ENCODE data around the gene ASPHD2.

Gene ASPHD2

GRCh38 chr22:26418620-26419019 is 10.4 kb upstream of the ASPHD2 start:
- no peak overlapping the region for H2BK15ac ChIP-seq (ENCODE audit: low read length)
- no peak for DNase-seq (ENCODE audit: low spot score)
- H2BK12ac ChIP-seq (ENCODE audit: low read length) = no peak overlapping the region
- no peak overlapping the region for H4K91ac ChIP-seq (ENCODE audit: low read depth, low read length, poor library complexity)
- H3K9me3 ChIP-seq (replicated peaks in 1 of 2; ENCODE audit: control insufficient read depth in 2 of 2, insufficient read depth in 1 of 2, low read depth in 1 of 2, low read length in 2 of 2) = peaks cover 2 to 4% of the 10 kb centered on the region in 2 donors
- no peak overlapping the region for H2AFZ ChIP-seq (ENCODE audit: low read length)
- H3K27ac ChIP-seq (replicated peaks; ENCODE audit: low read length) = no peak overlapping the region
- WGBS, 2 donors (ENCODE audit: extremely low coverage in 2 of 2, insufficient read length in 2 of 2, insufficient replicate concordance in 1 of 2) = no CpG with 5 or more reads among the region's 3 CpGs
- H3K14ac ChIP-seq (ENCODE audit: low read length) = no peak overlapping the region
- no peak overlapping the region for H3K4ac ChIP-seq (ENCODE audit: low read length)
- H3K27me3 ChIP-seq (ENCODE audit: control insufficient read depth in 3 of 3, insufficient read depth in 3 of 3, low read depth in 1 of 3, low read length in 3 of 3) = peaks cover 0 to 19% (median 0%) of the 10 kb centered on the region in 3 experiments
- no peak overlapping the region for H4K8ac ChIP-seq (ENCODE audit: low read depth, low read length)
- H3K36me3 ChIP-seq (replicated peaks in 1 of 2; ENCODE audit: control insufficient read depth in 2 of 2, insufficient read depth in 2 of 2, low read length in 2 of 2) = no peaks in the 10 kb centered on the region
- no peak overlapping the region for H3K4me2 ChIP-seq (ENCODE audit: insufficient read depth, low read length, poor library complexity, severe bottlenecking)
- no peak overlapping the region for H2BK120ac ChIP-seq (ENCODE audit: low read depth, low read length)
- peaks cover 0 to 2% of the 10 kb centered on the region in 2 donors for H3K4me1 ChIP-seq (ENCODE audit: control insufficient read depth in 2 of 2, insufficient read depth in 1 of 2, low read depth in 1 of 2, low read length in 2 of 2)
- no peak overlapping the region for H3K23ac ChIP-seq (ENCODE audit: low read depth, low read length, poor library complexity)
- H3K4me3 ChIP-seq (ENCODE audit: low read length in 2 of 2) = no peak overlapping the region
- no peak overlapping the region for H2AK5ac ChIP-seq (ENCODE audit: low read depth, low read length)
- H3K9ac ChIP-seq (ENCODE audit: low read depth, low read length, poor library complexity) = no peak overlapping the region
- H3K18ac ChIP-seq (ENCODE audit: low read length) = no peak overlapping the region
- no peak overlapping the region for H2BK5ac ChIP-seq (ENCODE audit: low read length)
- H3K79me1 ChIP-seq (ENCODE audit: low read depth, low read length) = no peaks in the 10 kb centered on the region

GRCh38 chr22:26426924-26427323 is 2.1 kb upstream of the ASPHD2 start:
- H3K9me3 ChIP-seq (replicated peaks in 1 of 2; ENCODE audit: control insufficient read depth in 2 of 2, insufficient read depth in 1 of 2, low read depth in 1 of 2, low read length in 2 of 2) = peaks cover 2 to 4% of the 10 kb centered on the region in 2 donors
- peaks cover 19 to 23% of the 10 kb centered on the region in 2 donors for H3K4me1 ChIP-seq (ENCODE audit: control insufficient read depth in 2 of 2, insufficient read depth in 1 of 2, low read depth in 1 of 2, low read length in 2 of 2)
- no peaks in the 10 kb centered on the region for H3K79me1 ChIP-seq (ENCODE audit: low read depth, low read length)
- H2AK5ac ChIP-seq (ENCODE audit: low read depth, low read length) = no peak overlapping the region
- peaks cover 0 to 29% (median 10%) of the 10 kb centered on the region in 3 experiments for H3K27me3 ChIP-seq (ENCODE audit: control insufficient read depth in 3 of 3, insufficient read depth in 3 of 3, low read depth in 1 of 3, low read length in 3 of 3)
- H3K36me3 ChIP-seq (replicated peaks in 1 of 2; ENCODE audit: control insufficient read depth in 2 of 2, insufficient read depth in 2 of 2, low read length in 2 of 2) = no peaks in the 10 kb centered on the region
- H2BK12ac ChIP-seq (ENCODE audit: low read length) = no peak overlapping the region
- no peak overlapping the region for H3K4ac ChIP-seq (ENCODE audit: low read length)
- no peak overlapping the region for H2BK5ac ChIP-seq (ENCODE audit: low read length)
- H4K8ac ChIP-seq (ENCODE audit: low read depth, low read length) = no peak overlapping the region
- H3K4me3 ChIP-seq (ENCODE audit: low read length in 2 of 2) = no peak overlapping the region
- H3K18ac ChIP-seq (ENCODE audit: low read length) = no peak overlapping the region
- no peak overlapping the region for H3K14ac ChIP-seq (ENCODE audit: low read length)
- no peak overlapping the region for H3K27ac ChIP-seq (replicated peaks; ENCODE audit: low read length)
- no peak overlapping the region for H4K91ac ChIP-seq (ENCODE audit: low read depth, low read length, poor library complexity)
- H2AFZ ChIP-seq (ENCODE audit: low read length) = no peak overlapping the region
- no peak overlapping the region for H3K9ac ChIP-seq (ENCODE audit: low read depth, low read length, poor library complexity)
- no peak overlapping the region for H2BK120ac ChIP-seq (ENCODE audit: low read depth, low read length)
- H2BK15ac ChIP-seq (ENCODE audit: low read length) = no peak overlapping the region
- no peak for DNase-seq (ENCODE audit: low spot score)
- no peak overlapping the region for H3K23ac ChIP-seq (ENCODE audit: low read depth, low read length, poor library complexity)
- H3K4me2 ChIP-seq (ENCODE audit: insufficient read depth, low read length, poor library complexity, severe bottlenecking) = no peak overlapping the region

- WGBS, 2 donors (ENCODE audit: extremely low coverage in 2 of 2, insufficient read length in 2 of 2, insufficient replicate concordance in 1 of 2) = no CpG with 5 or more reads among the region's 50 CpGs
- Histone ChIP-seq H2BK15ac (ENCODE audit: low read length) (peak overlapping the region; percentile 41), H3K36me3 (replicated peaks in 1 of 2; ENCODE audit: control insufficient read depth in 2 of 2, insufficient read depth in 2 of 2, low read length in 2 of 2) (peaks cover 7 to 11% of the 10 kb centered on the region in 2 donors), H4K8ac (ENCODE audit: low read depth, low read length) (no peak overlapping the region), H3K27me3 (ENCODE audit: control insufficient read depth in 3 of 3, insufficient read depth in 3 of 3, low read depth in 1 of 3, low read length in 3 of 3) (peaks cover 0 to 29% (median 10%) of the 10 kb centered on the region in 3 experiments), H2AFZ (ENCODE audit: low read length) (peak overlapping the region; percentile 86), H2BK120ac (ENCODE audit: low read depth, low read length) (no peak overlapping the region), H3K14ac (ENCODE audit: low read length) (peak overlapping the region; percentile 9), H3K4me2 (ENCODE audit: insufficient read depth, low read length, poor library complexity, severe bottlenecking) (peak overlapping the region; percentile 48), H3K23ac (ENCODE audit: low read depth, low read length, poor library complexity) (peak overlapping the region; percentile 0), H3K18ac (ENCODE audit: low read length) (peak overlapping the region; percentile 80), H4K91ac (ENCODE audit: low read depth, low read length, poor library complexity) (no peak overlapping the region), H3K4ac (ENCODE audit: low read length) (no peak overlapping the region), H3K79me1 (ENCODE audit: low read depth, low read length) (peaks cover 6% of the 10 kb centered on the region), H2BK12ac (ENCODE audit: low read length) (no peak overlapping the region), H2BK5ac (ENCODE audit: low read length) (no peak overlapping the region), H3K27ac (replicated peaks; ENCODE audit: low read length) (no peak overlapping the region), H3K4me1 (ENCODE audit: control insufficient read depth in 2 of 2, insufficient read depth in 1 of 2, low read depth in 1 of 2, low read length in 2 of 2) (peaks cover 27 to 29% of the 10 kb centered on the region in 2 donors), H3K9me3 (replicated peaks in 1 of 2; ENCODE audit: control insufficient read depth in 2 of 2, insufficient read depth in 1 of 2, low read depth in 1 of 2, low read length in 2 of 2) (no peaks in the 10 kb centered on the region), H3K4me3 (ENCODE audit: low read length in 2 of 2) (peak overlapping the region; percentile 65 to 87), H2AK5ac (ENCODE audit: low read depth, low read length) (no peak overlapping the region), H3K9ac (ENCODE audit: low read depth, low read length, poor library complexity) (peak overlapping the region; percentile 56)
- no peak for DNase-seq (ENCODE audit: low spot score)
Measured at GRCh38 chr22:26429458-26430286, 612 bp downstream of the ASPHD2 start.

- Histone ChIP-seq H3K23ac (ENCODE audit: low read depth, low read length, poor library complexity) (no peak overlapping the region), H3K36me3 (replicated peaks in 1 of 2; ENCODE audit: control insufficient read depth in 2 of 2, insufficient read depth in 2 of 2, low read length in 2 of 2) (peaks cover 11 to 17% of the 10 kb centered on the region in 2 donors), H2BK5ac (ENCODE audit: low read length) (no peak overlapping the region), H4K8ac (ENCODE audit: low read depth, low read length) (no peak overlapping the region), H2AFZ (ENCODE audit: low read length) (no peak overlapping the region), H3K18ac (ENCODE audit: low read length) (no peak overlapping the region), H3K4me2 (ENCODE audit: insufficient read depth, low read length, poor library complexity, severe bottlenecking) (no peak overlapping the region), H4K91ac (ENCODE audit: low read depth, low read length, poor library complexity) (no peak overlapping the region), H3K4me3 (ENCODE audit: low read length in 2 of 2) (peak overlapping the region in 1 of 2 donors; percentile 65), H3K27me3 (ENCODE audit: control insufficient read depth in 3 of 3, insufficient read depth in 3 of 3, low read depth in 1 of 3, low read length in 3 of 3) (peaks cover 0 to 29% (median 10%) of the 10 kb centered on the region in 3 experiments), H3K4ac (ENCODE audit: low read length) (no peak overlapping the region), H2BK120ac (ENCODE audit: low read depth, low read length) (no peak overlapping the region), H2AK5ac (ENCODE audit: low read depth, low read length) (no peak overlapping the region), H3K9me3 (replicated peaks in 1 of 2; ENCODE audit: control insufficient read depth in 2 of 2, insufficient read depth in 1 of 2, low read depth in 1 of 2, low read length in 2 of 2) (no peaks in the 10 kb centered on the region), H3K14ac (ENCODE audit: low read length) (no peak overlapping the region), H2BK12ac (ENCODE audit: low read length) (no peak overlapping the region), H3K4me1 (ENCODE audit: control insufficient read depth in 2 of 2, insufficient read depth in 1 of 2, low read depth in 1 of 2, low read length in 2 of 2) (peaks cover 29% of the 10 kb centered on the region in 2 donors), H3K27ac (replicated peaks; ENCODE audit: low read length) (no peak overlapping the region), H2BK15ac (ENCODE audit: low read length) (no peak overlapping the region), H3K9ac (ENCODE audit: low read depth, low read length, poor library complexity) (no peak overlapping the region), H3K79me1 (ENCODE audit: low read depth, low read length) (peaks cover 6% of the 10 kb centered on the region)
- DNase-seq (ENCODE audit: low spot score) = no peak
- WGBS, 2 donors (ENCODE audit: extremely low coverage in 2 of 2, insufficient read length in 2 of 2, insufficient replicate concordance in 1 of 2) = no CpG with 5 or more reads among the region's 2 CpGs
Measured at GRCh38 chr22:26430600-26430999, 1.5 kb downstream of the ASPHD2 start.

Measured in neuronal stem cell (in vitro differentiated cells).